CD4-positive, alpha-beta memory T cell (primary cell): ENCODE data around the gene NAA30. TPM values are rescaled to one million over a fixed set of nuclear protein-coding genes. Genes with fewer than 3 reads are reported as not detected.
A peak's percentile ranks its signal among the peaks of the same experiment; 100 is the strongest.

ENCODE experiments used
- CTCF ChIA-PET: fragments of 350-600 bp; sonication (Branson Sonifier 250); formaldehyde crosslinking; loops from one replicate; lab custom pipeline; 2021; ENCODE audit warnings: inconsistent platforms; ENCODE audit not compliant: partially characterized antibody; lab: Charles Lee
- POLR2A ChIA-PET: fragments of 350-600 bp; sonication (Branson Sonifier 250); formaldehyde crosslinking; loops from one replicate; lab custom pipeline; 2021; ENCODE audit not compliant: partially characterized antibody; lab: Charles Lee
- DNase-seq, 5 donors: peaks; one replicate each; pipeline versions ENCODE4 v3.0.0 to v3.0.0-alpha.2; 2020 to 2022; ENCODE audit warnings: mixed read lengths in 1 of 5
- H3K27ac ChIP-seq: one replicate; pipeline ENCODE4 v1.7.0; 2013; ENCODE audit warnings: low read depth, low read length
- H3K27me3 ChIP-seq: 2 replicates; pipeline ENCODE4 v1.7.0; 2013; ENCODE audit warnings: mild to moderate bottlenecking, low read length, moderate library complexity; ENCODE audit not compliant: insufficient read depth
- H3K36me3 ChIP-seq: 2 replicates; pipeline ENCODE4 v1.7.0; 2013; ENCODE audit warnings: mild to moderate bottlenecking, low read length, moderate library complexity; ENCODE audit not compliant: insufficient read depth
- H3K4me1 ChIP-seq: 2 replicates; pipeline ENCODE4 v1.7.0; 2013; ENCODE audit warnings: mild to moderate bottlenecking, low read length, moderate library complexity; ENCODE audit not compliant: insufficient read depth
- H3K4me3 ChIP-seq, 2 donors: one replicate each; pipeline ENCODE4 v1.7.0; 2013; ENCODE audit warnings: low read length in 2 of 2, mild to moderate bottlenecking in 1 of 2
- H3K9me3 ChIP-seq, 2 donors: one replicate each; pipeline ENCODE4 v1.7.0; 2013; ENCODE audit warnings: low read length in 2 of 2, control low read depth in 1 of 2; ENCODE audit not compliant: control insufficient read depth in 1 of 2
- H3K27ac Mint-ChIP-seq, 7 donors: one replicate each; pipeline ENCODE4 v1.8.0; 2020 to 2021; ENCODE audit warnings: mixed read lengths in 7 of 7, mild to moderate bottlenecking in 6 of 7, inconsistent platforms in 3 of 7, moderate library complexity in 3 of 7
- H3K27me3 Mint-ChIP-seq, 2 donors: one replicate each; pipeline ENCODE4 v1.8.0; 2020 to 2021; ENCODE audit warnings: mixed read lengths in 2 of 2
- H3K36me3 Mint-ChIP-seq, 2 donors: one replicate each; pipeline ENCODE4 v1.8.0; 2020 to 2021; ENCODE audit warnings: mixed read lengths in 2 of 2, inconsistent platforms in 1 of 2, mild to moderate bottlenecking in 1 of 2
- H3K4me1 Mint-ChIP-seq, 4 donors: one replicate each; pipeline ENCODE4 v1.8.0; 2020 to 2021; ENCODE audit warnings: mixed read lengths in 4 of 4, mild to moderate bottlenecking in 1 of 4
- H3K4me3 Mint-ChIP-seq, 8 donors: one replicate each; pipeline ENCODE4 v1.8.0; 2020 to 2021; ENCODE audit warnings: mixed read lengths in 8 of 8, mild to moderate bottlenecking in 7 of 8, moderate library complexity in 6 of 8, inconsistent platforms in 3 of 8
- H3K9me3 Mint-ChIP-seq, 8 donors: one replicate each; pipeline ENCODE4 v1.8.0; 2020 to 2021; ENCODE audit warnings: mixed read lengths in 8 of 8, mild to moderate bottlenecking in 5 of 8, inconsistent platforms in 3 of 8, moderate library complexity in 1 of 8
- intact Hi-C: fragments of 100-400 bp; cut with micrococcal nuclease; formaldehyde crosslinking; loops from one replicate; pipeline ENCODE4 v1.15.1; 2023
- polyA plus RNA-seq, 2 donors: library from polyadenylated mRNA; unstranded; fragments of 300-500 nt; fragmentation: Illumina TruSeq; gene quantifications; one replicate each; pipeline ENCODE4 v1.2.3, GENCODE V29; 2021
- total RNA-seq, 2 experiments: library from RNA; stranded (reverse); gene quantifications; one replicate each; pipeline ENCODE4 v1.2.3, GENCODE V29; 2021

The NAA30 gene
- total and polyA plus RNA-seq, 4 experiments from 2014 or later: 10.0 to 21.8 (median 16.1) TPM

DNA sequence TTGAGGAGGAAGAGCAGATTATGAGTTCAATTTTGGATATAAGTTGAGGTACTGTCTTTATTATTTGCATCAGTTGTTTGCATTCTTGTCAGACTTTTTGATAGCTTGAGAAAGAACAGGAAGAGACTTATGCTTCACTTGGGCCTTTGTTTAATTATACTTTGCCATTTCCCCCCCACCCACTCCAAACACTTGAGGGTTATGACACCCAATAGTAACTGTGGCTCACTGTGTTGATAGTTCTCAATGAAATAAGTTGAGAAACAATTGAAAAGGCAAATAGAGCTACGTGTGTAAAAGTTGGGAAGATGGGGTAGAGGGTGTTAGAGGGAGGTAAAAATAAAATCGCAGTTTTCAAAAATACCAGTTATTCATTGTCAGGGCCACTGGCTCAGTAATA, 17.7 kb downstream of the NAA30 start:
- H3K4me3 Mint-ChIP-seq: no peak overlapping the region
- peaks cover 41 to 58% of the 10 kb centered on the region in 2 donors for H3K36me3 Mint-ChIP-seq
- peak overlapping the region in 2 of 7 donors; percentile 9 to 10 for H3K27ac Mint-ChIP-seq
- no peak overlapping the region for H3K4me3 ChIP-seq
- POLR2A ChIA-PET: no interaction called here
- no peaks in the 10 kb centered on the region for H3K9me3 Mint-ChIP-seq
- H3K27me3 Mint-ChIP-seq: no peaks in the 10 kb centered on the region
- H3K36me3 ChIP-seq: peaks cover 4% of the 10 kb centered on the region
- no peak overlapping the region for H3K27ac ChIP-seq
- peaks cover 18 to 37% (median 29%) of the 10 kb centered on the region in 4 donors for H3K4me1 Mint-ChIP-seq
- H3K27me3 ChIP-seq: no peaks in the 10 kb centered on the region
- intact Hi-C loops: no loop called here
- H3K4me1 ChIP-seq: peaks cover 12% of the 10 kb centered on the region
- no peaks in the 10 kb centered on the region for H3K9me3 ChIP-seq
- DNase-seq: no peak
- CTCF ChIA-PET: no interaction called here

- no peaks in the 10 kb centered on the region for H3K27me3 ChIP-seq
- no peaks in the 10 kb centered on the region for H3K9me3 ChIP-seq
- peaks cover 4% of the 10 kb centered on the region for H3K36me3 ChIP-seq
- no peaks in the 10 kb centered on the region for H3K9me3 Mint-ChIP-seq
- H3K36me3 Mint-ChIP-seq: peaks cover 41 to 54% of the 10 kb centered on the region in 2 donors
- intact Hi-C loops: no loop called here
- H3K4me3 ChIP-seq: no peak overlapping the region
- ChIA-PET POLR2A (no interaction called here), CTCF (no interaction called here)
- peaks cover 16 to 34% (median 24%) of the 10 kb centered on the region in 4 donors for H3K4me1 Mint-ChIP-seq
- H3K27ac Mint-ChIP-seq: peak overlapping the region in 1 of 7 donors; percentile 14
- H3K27ac ChIP-seq: no peak overlapping the region
- H3K4me1 ChIP-seq: peaks cover 6% of the 10 kb centered on the region
- H3K4me3 Mint-ChIP-seq: no peak overlapping the region
- no peaks in the 10 kb centered on the region for H3K27me3 Mint-ChIP-seq
- no peak for DNase-seq
Observed at GRCh38 chr14:57408634-57409033, 18.2 kb downstream of the NAA30 start.

DNA sequence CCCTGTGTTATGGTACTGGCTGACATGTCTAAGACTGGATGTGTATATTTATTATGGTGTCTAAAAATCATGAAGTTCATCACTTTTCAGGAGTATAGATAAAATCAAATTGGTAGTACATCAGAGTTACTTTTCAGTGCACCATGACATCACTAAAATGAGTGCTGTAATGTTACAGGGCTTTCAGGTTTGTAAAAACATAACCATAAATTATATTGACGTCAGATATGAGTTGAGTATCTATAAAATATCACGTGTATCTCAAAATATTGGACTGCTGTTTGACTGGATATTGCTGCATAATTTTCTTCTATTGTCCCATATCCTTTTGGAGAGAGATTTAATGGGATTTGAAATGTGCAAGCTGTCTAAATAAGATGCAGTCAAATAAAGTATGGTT, 22.0 kb downstream of the NAA30 start:
- Mint-ChIP-seq H3K4me3 (no peak overlapping the region), H3K4me1 (peaks cover 8 to 17% (median 14%) of the 10 kb centered on the region in 4 donors)
- POLR2A ChIA-PET: no interaction called here

DNA sequence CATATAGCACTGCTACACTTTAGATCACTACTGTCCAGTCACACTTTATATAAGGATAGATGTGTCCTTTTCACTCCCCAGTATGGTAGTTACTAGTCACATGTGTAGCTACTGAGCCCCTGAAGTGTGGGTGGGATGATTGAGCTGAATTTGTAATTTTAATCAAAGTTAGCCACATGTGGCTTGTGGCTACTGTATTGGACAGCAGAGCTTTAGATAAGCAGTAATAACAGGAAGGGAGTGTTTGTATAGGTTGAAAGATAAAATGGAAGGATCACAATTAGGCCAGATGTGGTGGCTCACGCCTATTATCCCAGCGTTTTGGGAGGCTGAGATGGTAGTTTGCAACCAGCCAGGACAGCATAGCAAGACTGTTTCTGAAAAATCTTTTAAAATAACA, 23.5 kb downstream of the NAA30 start:
- no peak for DNase-seq
- H3K4me3 ChIP-seq: no peak overlapping the region
- H3K36me3 ChIP-seq: peaks cover 4% of the 10 kb centered on the region
- ChIA-PET CTCF (interaction anchor here (0.6 kb wide), 1 partner anchor 1016 kb away, joined by 3 read pairs; no protein-coding TSS in a partner anchor), POLR2A (no interaction called here)
- peaks cover 4 to 9% (median 6%) of the 10 kb centered on the region in 4 donors for H3K4me1 Mint-ChIP-seq
- peak overlapping the region in 1 of 7 donors; percentile 48 for H3K27ac Mint-ChIP-seq
- H3K36me3 Mint-ChIP-seq: peaks cover 18 to 23% of the 10 kb centered on the region in 2 donors
- H3K4me1 ChIP-seq: peaks cover 6% of the 10 kb centered on the region
- intact Hi-C loops: no loop called here
- H3K27me3 Mint-ChIP-seq: no peaks in the 10 kb centered on the region
- H3K4me3 Mint-ChIP-seq: no peak overlapping the region
- no peaks in the 10 kb centered on the region for H3K9me3 ChIP-seq
- no peak overlapping the region for H3K27ac ChIP-seq
- H3K27me3 ChIP-seq: no peaks in the 10 kb centered on the region
- H3K9me3 Mint-ChIP-seq: no peaks in the 10 kb centered on the region

More for the DNA sequence above, 22.0 kb downstream of the NAA30 start:
- intact Hi-C loops: no loop called here
- CTCF ChIA-PET: no interaction called here
- Histone ChIP-seq H3K27me3 (no peaks in the 10 kb centered on the region), H3K9me3 (no peaks in the 10 kb centered on the region), H3K4me1 (peaks cover 6% of the 10 kb centered on the region), H3K4me3 (no peak overlapping the region), H3K36me3 (peaks cover 4% of the 10 kb centered on the region), H3K27ac (no peak overlapping the region)
- H3K9me3 Mint-ChIP-seq: no peaks in the 10 kb centered on the region
- no peak for DNase-seq
- no peaks in the 10 kb centered on the region for H3K27me3 Mint-ChIP-seq
- H3K27ac Mint-ChIP-seq: peak overlapping the region in 3 of 7 donors; percentile 6 to 69 (median 60)
- peaks cover 29 to 30% of the 10 kb centered on the region in 2 donors for H3K36me3 Mint-ChIP-seq

- Mint-ChIP-seq H3K4me1 (peaks cover under 1 to 5% (median 3%) of the 10 kb centered on the region in 4 donors), H3K27ac (peak overlapping the region in 1 of 7 donors; percentile 38), H3K9me3 (no peaks in the 10 kb centered on the region), H3K27me3 (no peaks in the 10 kb centered on the region), H3K4me3 (no peak overlapping the region), H3K36me3 (peaks cover under 1 to 1% of the 10 kb centered on the region in 2 donors)
- ChIA-PET CTCF (no interaction called here), POLR2A (no interaction called here)
- Histone ChIP-seq H3K9me3 (no peaks in the 10 kb centered on the region), H3K27me3 (no peaks in the 10 kb centered on the region), H3K27ac (no peak overlapping the region), H3K4me1 (peaks cover under 1% of the 10 kb centered on the region), H3K4me3 (no peak overlapping the region), H3K36me3 (no peaks in the 10 kb centered on the region)
- no peak for DNase-seq
- intact Hi-C loops: no loop called here
Observed at GRCh38 chr14:57417228-57417627, 26.8 kb downstream of the NAA30 start.

- Mint-ChIP-seq H3K4me3 (no peak overlapping the region), H3K27me3 (no peaks in the 10 kb centered on the region), H3K27ac (no peak overlapping the region), H3K36me3 (no peaks in the 10 kb centered on the region), H3K4me1 (no peaks in the 10 kb centered on the region), H3K9me3 (no peaks in the 10 kb centered on the region)
- CTCF ChIA-PET: no interaction called here
- Histone ChIP-seq H3K36me3 (no peaks in the 10 kb centered on the region), H3K4me3 (no peak overlapping the region), H3K9me3 (no peaks in the 10 kb centered on the region), H3K27me3 (no peaks in the 10 kb centered on the region), H3K4me1 (no peaks in the 10 kb centered on the region), H3K27ac (no peak overlapping the region)
- POLR2A ChIA-PET: no interaction called here
- intact Hi-C loops: no loop called here
- no peak for DNase-seq
Observed at GRCh38 chr14:57418999-57419398, 28.6 kb downstream of the NAA30 start.

DNA sequence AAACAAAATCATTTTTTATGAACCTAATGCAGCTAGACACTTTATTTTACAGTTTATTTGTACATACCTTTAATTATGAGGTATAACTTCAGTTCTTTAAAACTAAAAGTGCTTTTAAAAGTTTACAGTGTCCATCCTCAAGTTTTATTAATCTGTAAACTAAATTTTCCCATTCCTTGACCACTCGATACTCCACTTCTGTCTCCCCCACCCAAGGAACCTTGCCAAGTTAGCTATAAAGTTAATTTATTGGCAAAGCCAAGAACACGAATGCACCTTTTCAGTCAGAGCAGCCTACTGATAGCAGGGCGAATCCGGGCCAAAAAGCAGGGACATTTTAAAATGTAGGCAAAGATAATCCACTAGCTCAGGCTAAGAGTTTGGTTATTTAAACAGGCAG, 29.6 kb downstream of the NAA30 start:
- ChIA-PET POLR2A (no interaction called here), CTCF (no interaction called here)
- Mint-ChIP-seq H3K36me3 (no peaks in the 10 kb centered on the region), H3K27ac (no peak overlapping the region), H3K27me3 (no peaks in the 10 kb centered on the region), H3K9me3 (no peaks in the 10 kb centered on the region), H3K4me1 (no peaks in the 10 kb centered on the region), H3K4me3 (no peak overlapping the region)
- H3K36me3 ChIP-seq: no peaks in the 10 kb centered on the region
- no peaks in the 10 kb centered on the region for H3K9me3 ChIP-seq
- DNase-seq: no peak
- no peak overlapping the region for H3K27ac ChIP-seq
- H3K4me1 ChIP-seq: no peaks in the 10 kb centered on the region
- intact Hi-C loops: no loop called here
- H3K4me3 ChIP-seq: no peak overlapping the region
- H3K27me3 ChIP-seq: no peaks in the 10 kb centered on the region

DNA sequence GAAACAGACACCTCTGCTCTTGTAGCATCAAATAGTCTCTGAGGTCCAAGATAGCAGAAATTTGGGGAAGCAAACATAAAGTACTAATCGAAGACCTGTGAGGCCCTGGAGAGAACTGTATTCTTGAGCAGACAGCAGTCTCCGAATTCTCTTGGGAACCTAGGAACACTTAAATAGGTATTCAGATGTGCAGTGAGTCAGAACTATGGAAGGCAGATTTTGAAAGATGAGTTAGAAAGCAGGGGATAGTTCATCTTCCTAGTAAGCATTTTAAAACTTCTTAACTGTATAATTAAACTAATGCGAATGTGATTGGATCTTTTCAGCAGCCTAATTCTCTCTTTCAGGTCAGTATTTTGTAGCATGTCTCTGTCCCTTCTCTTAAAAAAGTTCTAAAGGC, 30.6 kb downstream of the NAA30 start:
- no peak overlapping the region for H3K27ac Mint-ChIP-seq
- no peak overlapping the region for H3K4me3 Mint-ChIP-seq
- H3K27me3 Mint-ChIP-seq: no peaks in the 10 kb centered on the region
- Histone ChIP-seq H3K27ac (no peak overlapping the region), H3K9me3 (no peaks in the 10 kb centered on the region), H3K36me3 (no peaks in the 10 kb centered on the region), H3K4me1 (no peaks in the 10 kb centered on the region), H3K4me3 (no peak overlapping the region), H3K27me3 (no peaks in the 10 kb centered on the region)
- intact Hi-C loops: no loop called here
- no peaks in the 10 kb centered on the region for H3K4me1 Mint-ChIP-seq
- DNase-seq: no peak
- ChIA-PET CTCF (no interaction called here), POLR2A (no interaction called here)
- no peaks in the 10 kb centered on the region for H3K9me3 Mint-ChIP-seq
- H3K36me3 Mint-ChIP-seq: no peaks in the 10 kb centered on the region
